SK-N-SH treated with all-trans-retinoic acid at 6 μM for 48 hours (cell line): ENCODE measurements around the gene CD3E.

Experiments
- ATAC-seq: fragments of 200-7000 bp; cut with Tn5 transposase; 3 replicates; pipeline ENCODE4 v1.9.1; 2020; ENCODE audit warnings: mild to moderate bottlenecking, moderate library complexity
- ARNTL ChIP-seq: fragments of 450-650 bp; formaldehyde crosslinking; IDR thresholded peaks from 2 replicates; pipeline ENCODE4 v1.5.0; 2020; ENCODE audit warnings: low read depth, mild to moderate bottlenecking, moderate library complexity, borderline replicate concordance
- BACH2 ChIP-seq: fragments of 250-450 bp; sonication (Bioruptor Pico); IDR thresholded peaks from 2 replicates; pipeline ENCODE4 v1.9.0; 2021; ENCODE audit warnings: mild to moderate bottlenecking, borderline replicate concordance
- CSDC2 ChIP-seq: fragments of 250-450 bp; sonication (Bioruptor Pico); IDR thresholded peaks from 2 replicates; pipeline ENCODE4 v1.5.0; 2020; ENCODE audit warnings: mild to moderate bottlenecking, moderate library complexity
- CSRNP3 ChIP-seq: fragments of 250-450 bp; sonication (Bioruptor Pico); IDR thresholded peaks from 2 replicates; pipeline ENCODE4 v1.5.1; 2021; ENCODE audit warnings: mild to moderate bottlenecking, moderate library complexity
- ESRRG ChIP-seq: fragments of 250-450 bp; sonication (Bioruptor Pico); IDR thresholded peaks from 2 replicates; pipeline ENCODE4 v1.6.1; 2021; ENCODE audit warnings: mild to moderate bottlenecking
- GLIS3 ChIP-seq: fragments of 250-450 bp; sonication (Bioruptor Pico); IDR thresholded peaks from 2 replicates; pipeline ENCODE4 v1.5.0; 2020; ENCODE audit warnings: mild to moderate bottlenecking, moderate library complexity
- ISL1 ChIP-seq: fragments of 250-450 bp; sonication (Bioruptor Pico); IDR thresholded peaks from 2 replicates; pipeline ENCODE4 v2.1.2; 2022; ENCODE audit warnings: mild to moderate bottlenecking, moderate library complexity
- OSR1 ChIP-seq: fragments of 250-450 bp; sonication (Bioruptor Pico); IDR thresholded peaks from 2 replicates; pipeline ENCODE4 v1.8.0; 2022; ENCODE audit warnings: moderate library complexity, mild to moderate bottlenecking, inconsistent platforms
- PATZ1 ChIP-seq: fragments of 250-450 bp; sonication (Bioruptor Pico); IDR thresholded peaks from 2 replicates; pipeline ENCODE4 v1.8.0; 2020; ENCODE audit warnings: mild to moderate bottlenecking, moderate library complexity, borderline replicate concordance
- PPARA ChIP-seq: fragments of 250-450 bp; sonication (Bioruptor Pico); IDR thresholded peaks from 2 replicates; pipeline ENCODE4 v1.5.0; 2020; ENCODE audit warnings: mild to moderate bottlenecking, borderline replicate concordance
- RARB ChIP-seq: fragments of 250-450 bp; sonication (Bioruptor Pico); IDR thresholded peaks from 2 replicates; pipeline ENCODE4 v1.8.0; 2021; ENCODE audit warnings: mild to moderate bottlenecking, moderate library complexity
- SNAI2 ChIP-seq: fragments of 250-450 bp; sonication (Bioruptor Pico); IDR thresholded peaks from 2 replicates; pipeline ENCODE4 v1.5.0; 2020; ENCODE audit warnings: mild to moderate bottlenecking, moderate library complexity
- TCF4 ChIP-seq: fragments of 250-450 bp; sonication (Bioruptor Pico); IDR thresholded peaks from 2 replicates; pipeline ENCODE4 v1.8.0; 2021; ENCODE audit warnings: mild to moderate bottlenecking, moderate library complexity, borderline replicate concordance
- TOX ChIP-seq: fragments of 250-450 bp; sonication (Bioruptor Pico); IDR thresholded peaks from 2 replicates; pipeline ENCODE4 v1.8.0; 2021; ENCODE audit warnings: mild to moderate bottlenecking, moderate library complexity, borderline replicate concordance
- TSHZ2 ChIP-seq: fragments of 250-450 bp; sonication (Bioruptor Pico); IDR thresholded peaks from 2 replicates; pipeline ENCODE4 v1.5.0; 2020; ENCODE audit warnings: mild to moderate bottlenecking, moderate library complexity
- ZC3H10 ChIP-seq: fragments of 250-450 bp; sonication (Bioruptor Pico); IDR thresholded peaks from 2 replicates; pipeline ENCODE4 v1.5.1; 2021; ENCODE audit warnings: mild to moderate bottlenecking, moderate library complexity
- ZFP30 ChIP-seq: fragments of 450-650 bp; formaldehyde crosslinking; IDR thresholded peaks from 2 replicates; pipeline ENCODE4 v1.5.0; 2022; ENCODE audit warnings: mild to moderate bottlenecking, moderate library complexity
- ZNF565 ChIP-seq: fragments of 450-650 bp; formaldehyde crosslinking; conservative IDR thresholded peaks from 2 replicates; pipeline ENCODE4 v1.5.0; 2020; ENCODE audit warnings: low read depth, mild to moderate bottlenecking, moderate library complexity
- TF ChIP-seq, protein P1 (sequence below): fragments of 250-450 bp; sonication (Bioruptor Pico); IDR thresholded peaks from 2 replicates; pipeline ENCODE4 v1.5.1; 2020; ENCODE audit warnings: low read depth, mild to moderate bottlenecking, moderate library complexity

CD3E gene

GRCh38 chr11:118304568-118305248 is at the start of gene CD3E:
CD3E (plus strand) TSS chr11:118304730; CDS start chr11:118304953, 223 bp downstream.
- ATAC-seq, result no peak
- TF ChIP-seq ZFP30 (CRISPR knock-in tag), result no peak
- TF ChIP-seq PATZ1 (CRISPR knock-in tag), result no peak
- no peak for TF ChIP-seq RARB (CRISPR knock-in tag)
- TF ChIP-seq TOX (CRISPR knock-in tag), result no peak
- TF ChIP-seq TSHZ2 (CRISPR knock-in tag), result no peak
- TF ChIP-seq ISL1 (CRISPR knock-in tag), result no peak
- TF ChIP-seq, protein P1, sequence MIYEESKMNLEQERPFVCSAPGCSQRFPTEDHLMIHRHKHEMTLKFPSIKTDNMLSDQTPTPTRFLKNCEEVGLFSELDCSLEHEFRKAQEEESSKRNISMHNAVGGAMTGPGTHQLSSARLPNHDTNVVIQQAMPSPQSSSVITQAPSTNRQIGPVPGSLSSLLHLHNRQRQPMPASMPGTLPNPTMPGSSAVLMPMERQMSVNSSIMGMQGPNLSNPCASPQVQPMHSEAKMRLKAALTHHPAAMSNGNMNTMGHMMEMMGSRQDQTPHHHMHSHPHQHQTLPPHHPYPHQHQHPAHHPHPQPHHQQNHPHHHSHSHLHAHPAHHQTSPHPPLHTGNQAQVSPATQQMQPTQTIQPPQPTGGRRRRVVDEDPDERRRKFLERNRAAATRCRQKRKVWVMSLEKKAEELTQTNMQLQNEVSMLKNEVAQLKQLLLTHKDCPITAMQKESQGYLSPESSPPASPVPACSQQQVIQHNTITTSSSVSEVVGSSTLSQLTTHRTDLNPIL (CRISPR knock-in tag), result no peak
- TF ChIP-seq ZC3H10 (CRISPR knock-in tag), result no peak
- no peak for TF ChIP-seq OSR1 (CRISPR knock-in tag)
- no peak for TF ChIP-seq ARNTL (CRISPR knock-in tag)
- TF ChIP-seq ZNF565 (CRISPR knock-in tag), result no peak
- no peak for TF ChIP-seq ESRRG

DNA sequence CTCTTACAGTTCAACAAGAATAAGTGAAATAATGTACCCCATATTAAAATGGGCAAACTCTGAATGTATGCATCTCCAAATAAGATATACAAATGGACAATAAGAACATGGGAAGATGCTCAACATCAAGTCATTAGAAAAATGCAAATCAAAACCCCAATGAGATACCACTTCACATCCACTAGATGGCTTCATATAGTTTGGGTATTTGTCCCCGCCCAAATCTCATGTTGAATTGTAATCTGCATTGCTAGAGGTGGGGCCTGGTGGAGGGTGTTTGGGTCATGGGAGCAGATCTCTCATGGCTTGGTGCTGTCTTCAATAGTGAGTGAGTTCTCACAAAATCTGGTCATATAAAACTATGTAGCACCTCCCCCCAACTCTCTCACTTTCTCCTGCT is 46.1 kb upstream of the CD3E start:
- ATAC-seq, result no peak
- TF ChIP-seq TCF4 (no peak), PPARA (CRISPR knock-in tag) (no peak), CSRNP3 (CRISPR knock-in tag) (no peak), ZNF565 (CRISPR knock-in tag) (no peak), ARNTL (CRISPR knock-in tag) (no peak), GLIS3 (CRISPR knock-in tag) (no peak), CSDC2 (CRISPR knock-in tag) (no peak), BACH2 (CRISPR knock-in tag) (no peak), ISL1 (CRISPR knock-in tag) (no peak), ZFP30 (CRISPR knock-in tag) (no peak), TSHZ2 (CRISPR knock-in tag) (no peak), SNAI2 (CRISPR knock-in tag) (no peak), PATZ1 (CRISPR knock-in tag) (no peak)
- TF ChIP-seq, protein P1 (CRISPR knock-in tag), result no peak
